ENCODE data around the gene SCYGR3. TPM values are rescaled to one million over a fixed set of nuclear protein-coding genes. Genes with fewer than 3 reads are reported as not detected.

The SCYGR3 gene
- total and polyA plus RNA-seq, 3 donors from 2014 or later, result not detected

- Histone ChIP-seq H3K4me3 (no peak overlapping the region), H3K9me3 (no peaks in the 10 kb centered on the region), H3K27ac (no peak overlapping the region), H3K27me3 (no peaks in the 10 kb centered on the region), H3K36me3 (ENCODE audit: low read depth, missing control alignments) (no peaks in the 10 kb centered on the region), H3K4me1 (no peaks in the 10 kb centered on the region)
- 50 to 62% methylated on average over 4 of the region's 4 CpGs for WGBS, 2 donors
- DNase-seq, result no peak
- TF ChIP-seq POLR2A (IDR thresholded peaks at IDR 0.05) (no peak), CTCF (IDR thresholded peaks at IDR 0.05) (no peak)
- intact Hi-C loops (cut with DNase I; ENCODE audit: low total_unique reads), result no loop called here
Observed at GRCh38 chr2:227595797-227596196, 18.8 kb downstream of the SCYGR3 start.

- H3K9me3 ChIP-seq, result no peaks in the 10 kb centered on the region
- 95 to 100% methylated on average over 1 of the region's 1 CpG for WGBS, 2 donors
Observed at GRCh38 chr2:227592694-227593387, 21.8 kb downstream of the SCYGR3 start.

GRCh38 chr2:227582369-227582768 lies 32.3 kb downstream of the SCYGR3 start:
- intact Hi-C loops (cut with DNase I; ENCODE audit: low total_unique reads), result no loop called here
- H3K9me3 ChIP-seq, result no peaks in the 10 kb centered on the region
- DNase-seq, result no peak
- no peak overlapping the region for H3K4me3 ChIP-seq
- H3K36me3 ChIP-seq (ENCODE audit: low read depth, missing control alignments), result no peaks in the 10 kb centered on the region
- no peak for TF ChIP-seq POLR2A (IDR thresholded peaks at IDR 0.05)
- TF ChIP-seq CTCF (IDR thresholded peaks at IDR 0.05), result no peak
- no peak overlapping the region for H3K27ac ChIP-seq
- no peaks in the 10 kb centered on the region for H3K27me3 ChIP-seq
- no peaks in the 10 kb centered on the region for H3K4me1 ChIP-seq

More at GRCh38 chr2:227592694-227593387, 21.8 kb downstream of the SCYGR3 start:
- no peak for DNase-seq
- Histone ChIP-seq H3K27me3 (no peaks in the 10 kb centered on the region), H3K4me3 (no peak overlapping the region), H3K36me3 (ENCODE audit: low read depth, missing control alignments) (no peaks in the 10 kb centered on the region), H3K4me1 (no peaks in the 10 kb centered on the region), H3K27ac (no peak overlapping the region)
- intact Hi-C loops (cut with DNase I; ENCODE audit: low total_unique reads), result no loop called here
- no peak for TF ChIP-seq POLR2A (IDR thresholded peaks at IDR 0.05)
- no peak for TF ChIP-seq CTCF (IDR thresholded peaks at IDR 0.05)

GRCh38 chr2:227579791-227580190 lies 34.8 kb downstream of the SCYGR3 start:
- intact Hi-C loops (cut with DNase I; ENCODE audit: low total_unique reads), result no loop called here
- DNase-seq, result no peak
- Histone ChIP-seq H3K27ac (no peak overlapping the region), H3K36me3 (ENCODE audit: low read depth, missing control alignments) (no peaks in the 10 kb centered on the region), H3K4me3 (no peak overlapping the region), H3K27me3 (no peaks in the 10 kb centered on the region), H3K9me3 (no peaks in the 10 kb centered on the region), H3K4me1 (no peaks in the 10 kb centered on the region)
- TF ChIP-seq POLR2A (IDR thresholded peaks at IDR 0.05), result no peak
- no peak for TF ChIP-seq CTCF (IDR thresholded peaks at IDR 0.05)
- WGBS, 2 donors, result 94 to 97% methylated on average over 1 of the region's 1 CpG

GRCh38 chr2:227578642-227579041 lies 36.0 kb downstream of the SCYGR3 start:
- DNase-seq, result no peak
- WGBS, 2 donors, result 60 to 67% methylated on average over 2 of the region's 2 CpGs
- no peaks in the 10 kb centered on the region for H3K27me3 ChIP-seq
- no peak overlapping the region for H3K4me3 ChIP-seq
- intact Hi-C loops (cut with DNase I; ENCODE audit: low total_unique reads), result no loop called here
- H3K27ac ChIP-seq, result no peak overlapping the region
- H3K9me3 ChIP-seq, result no peaks in the 10 kb centered on the region
- H3K4me1 ChIP-seq, result no peaks in the 10 kb centered on the region
- no peak for TF ChIP-seq CTCF (IDR thresholded peaks at IDR 0.05)
- no peak for TF ChIP-seq POLR2A (IDR thresholded peaks at IDR 0.05)
- no peaks in the 10 kb centered on the region for H3K36me3 ChIP-seq (ENCODE audit: low read depth, missing control alignments)

All from testis (tissue), 3 donors.